ENCODE data around the gene AEN.

The AEN gene, protein sequence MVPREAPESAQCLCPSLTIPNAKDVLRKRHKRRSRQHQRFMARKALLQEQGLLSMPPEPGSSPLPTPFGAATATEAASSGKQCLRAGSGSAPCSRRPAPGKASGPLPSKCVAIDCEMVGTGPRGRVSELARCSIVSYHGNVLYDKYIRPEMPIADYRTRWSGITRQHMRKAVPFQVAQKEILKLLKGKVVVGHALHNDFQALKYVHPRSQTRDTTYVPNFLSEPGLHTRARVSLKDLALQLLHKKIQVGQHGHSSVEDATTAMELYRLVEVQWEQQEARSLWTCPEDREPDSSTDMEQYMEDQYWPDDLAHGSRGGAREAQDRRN

DNA sequence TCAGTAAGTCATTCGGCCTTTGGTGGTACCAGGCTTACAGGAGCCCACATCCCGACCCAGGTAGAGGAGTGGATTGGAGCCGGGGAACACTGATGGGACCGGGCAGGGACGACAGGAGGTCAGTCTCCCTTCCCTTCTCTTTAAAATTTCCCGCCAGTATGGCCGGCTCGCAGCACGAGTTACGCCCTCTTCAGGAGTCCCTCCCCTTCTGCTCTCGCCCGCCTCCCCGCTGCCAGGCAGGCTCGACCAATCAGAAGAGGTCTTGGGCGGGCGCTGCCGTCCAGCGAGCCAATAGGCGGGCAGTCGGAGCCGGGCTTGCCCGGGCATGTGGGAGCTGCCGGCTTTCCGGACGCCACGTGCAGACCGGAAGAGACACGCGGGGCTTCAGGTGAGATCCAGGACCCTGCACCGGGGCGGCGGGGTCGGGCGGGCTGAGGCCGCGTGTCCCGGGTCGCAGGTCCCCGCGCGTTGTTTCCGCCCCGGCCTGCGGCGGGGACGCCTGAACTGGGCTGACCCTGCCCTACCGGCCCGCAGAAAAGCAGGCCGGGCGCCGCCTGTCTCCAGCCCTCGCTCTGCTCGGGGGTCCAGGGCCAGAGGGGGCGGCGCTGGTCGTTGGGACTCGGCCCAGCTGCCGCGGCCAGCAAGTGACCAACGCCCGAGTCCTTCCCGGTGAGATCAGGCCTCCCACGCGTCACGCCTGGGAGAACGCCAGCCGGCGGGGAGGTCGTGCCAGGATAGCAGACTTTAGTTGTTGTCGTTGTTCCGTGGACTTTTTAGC is at the start of gene AEN:
Gene AEN (plus strand): TSS at position 346 of the 778 bp plus-strand sequence. CDS start 4,870 bp downstream, outside the sequence.
- peak; percentile 82 to 90 (median 86) for DNase-seq

DNA sequence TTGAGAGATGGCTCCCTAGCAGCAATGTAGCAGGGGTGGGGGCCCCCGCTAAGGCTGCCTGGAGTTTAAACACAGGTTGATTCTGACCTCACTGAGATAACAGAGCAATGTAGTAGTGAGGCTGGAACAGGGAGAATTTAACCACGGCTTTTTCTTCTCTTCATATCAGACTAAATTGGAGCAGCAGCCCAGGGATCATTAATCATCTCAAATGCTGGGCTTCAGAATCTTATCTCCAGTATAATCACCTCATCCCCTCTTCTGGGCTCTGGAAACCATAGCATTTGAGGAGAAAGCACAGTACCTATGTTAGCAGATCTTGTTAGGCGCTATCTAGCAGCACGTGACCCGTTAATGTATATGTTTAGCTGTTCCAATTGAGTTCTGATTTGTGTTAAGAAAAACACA is 49.3 kb upstream of the AEN start:
- no peak for DNase-seq

DNA sequence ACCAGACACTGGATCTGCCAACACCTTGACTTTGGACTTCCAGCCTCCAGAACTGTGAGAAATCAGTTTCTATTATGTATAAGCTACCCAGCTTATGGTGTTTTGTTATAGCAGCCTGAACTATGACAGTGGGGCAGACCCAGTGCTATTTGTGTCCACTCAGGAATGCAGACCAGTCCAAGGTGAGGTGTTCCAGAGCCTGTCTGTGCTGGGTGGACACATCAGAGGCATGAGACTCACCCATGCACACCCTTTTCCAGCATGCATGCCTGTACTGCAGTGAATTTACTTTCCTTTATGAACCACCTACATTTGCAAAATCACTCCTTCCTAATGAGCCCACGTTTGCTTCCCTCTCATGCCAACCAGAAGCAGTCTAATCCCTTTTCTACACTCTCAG is 47.1 kb upstream of the AEN start:
- no peak for DNase-seq

DNA sequence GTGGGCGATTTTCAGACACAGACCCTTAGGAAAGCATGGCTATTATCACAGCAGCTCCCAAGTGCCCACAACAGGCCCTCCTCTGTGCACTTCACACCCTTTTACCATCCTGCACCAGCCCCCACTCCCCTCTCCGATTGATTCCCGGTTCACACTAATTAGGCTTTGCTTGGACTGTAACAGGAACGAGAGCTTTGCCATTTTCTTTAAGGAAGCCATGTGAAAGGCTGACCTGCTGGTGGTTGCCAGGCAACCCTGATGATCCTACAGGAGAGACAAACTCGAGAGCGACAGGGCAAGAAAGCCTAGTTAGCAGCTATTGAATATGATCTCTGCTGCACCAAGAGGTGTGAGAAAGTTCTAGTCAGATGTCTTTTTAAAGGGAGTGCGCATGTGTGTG is 46.5 kb upstream of the AEN start:
- no peak for DNase-seq

DNA sequence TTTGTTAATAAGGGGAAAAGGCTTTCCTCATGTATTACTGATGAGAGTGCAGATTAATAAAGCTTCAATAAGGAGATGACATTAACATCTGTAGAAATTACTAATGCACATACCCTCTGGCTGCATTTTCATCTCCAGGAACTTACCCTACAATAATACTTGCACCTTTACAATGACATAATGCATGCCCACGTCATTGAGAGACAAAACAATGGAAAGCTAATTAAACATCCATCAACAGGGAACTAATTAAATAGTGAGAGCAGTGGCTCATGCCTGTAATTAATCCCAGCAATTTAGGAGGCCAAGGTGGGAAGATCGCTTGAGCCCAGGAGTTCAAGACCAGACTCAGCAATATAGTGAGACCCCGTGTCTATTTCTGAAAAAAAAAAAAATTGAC is 41.8 kb upstream of the AEN start:
- DNase-seq, result no peak

DNA sequence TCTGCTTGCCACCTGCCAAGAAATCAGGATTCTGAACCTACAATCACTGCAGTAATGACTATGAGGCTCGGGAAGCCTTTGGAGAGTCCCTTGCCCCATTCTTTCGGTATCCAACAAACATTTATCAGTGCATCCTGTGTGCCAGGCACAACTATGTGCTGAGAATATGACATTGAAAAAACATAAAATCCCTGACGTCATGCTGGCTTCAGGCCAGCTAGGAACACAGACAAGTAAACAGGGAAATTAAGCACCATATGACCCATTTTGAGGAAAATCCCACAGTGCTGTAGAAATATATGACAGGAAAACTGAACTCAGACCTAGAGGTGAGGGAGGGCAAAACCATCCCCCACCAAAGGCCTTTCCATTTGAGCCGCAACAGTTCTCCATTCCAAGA is 40.6 kb upstream of the AEN start:
- DNase-seq, result no peak

DNA sequence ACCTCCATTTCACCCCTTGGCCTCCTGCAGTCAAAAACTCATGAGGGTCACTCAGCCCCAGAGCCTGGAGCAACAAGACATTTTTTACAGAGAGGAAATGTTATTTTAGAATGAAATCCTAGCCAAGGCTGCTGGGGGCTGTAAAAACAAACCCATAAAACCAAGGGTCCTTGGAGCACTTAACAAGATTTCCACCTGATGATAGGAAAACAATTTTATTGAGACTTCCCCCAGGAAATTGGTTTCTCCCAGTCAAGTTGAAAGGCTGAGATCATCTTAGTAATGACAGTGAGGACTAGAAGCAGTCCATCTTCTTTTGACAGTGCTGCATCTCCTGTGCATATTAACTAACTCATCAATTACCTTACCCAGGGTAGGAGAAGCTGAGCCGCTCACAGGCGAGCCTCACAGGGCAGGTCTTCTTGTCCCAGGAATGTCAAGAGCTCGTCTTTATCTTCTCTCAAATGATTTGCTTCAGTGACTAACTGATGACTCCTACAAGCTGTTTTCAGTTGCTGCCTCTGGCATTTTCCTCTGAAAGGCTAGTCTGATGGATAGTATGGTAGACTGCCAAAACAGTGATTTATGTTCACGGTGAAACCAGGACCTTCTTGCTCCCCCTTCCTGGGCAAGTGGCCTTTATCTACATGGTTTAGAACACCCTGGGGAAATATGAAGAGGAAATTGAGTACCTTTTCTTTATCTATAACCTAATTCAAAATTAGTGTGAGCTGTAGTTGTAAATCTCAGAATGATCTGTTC is 34.6 kb upstream of the AEN start:
- DNase-seq, result no peak

DNA sequence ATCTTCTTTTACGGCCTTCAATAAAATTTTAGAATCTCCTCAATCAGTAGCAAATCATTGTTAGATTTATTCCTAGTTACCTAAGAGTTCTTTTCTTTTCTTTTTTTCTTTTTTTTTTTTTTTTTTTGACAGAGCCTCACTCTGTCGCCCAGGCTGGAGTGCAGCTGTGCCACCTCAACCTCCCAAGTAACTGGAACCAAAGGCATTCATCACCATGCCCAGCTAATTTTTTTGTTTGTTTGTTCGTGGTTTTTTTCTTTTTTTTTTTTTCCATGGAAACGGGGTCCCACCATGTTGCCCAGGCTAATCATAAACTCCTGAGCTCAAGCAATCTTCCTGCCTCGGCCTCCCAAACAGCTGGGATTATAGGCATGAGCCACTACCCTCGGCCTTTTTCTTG is 30.4 kb upstream of the AEN start:
- no peak for DNase-seq

DNA sequence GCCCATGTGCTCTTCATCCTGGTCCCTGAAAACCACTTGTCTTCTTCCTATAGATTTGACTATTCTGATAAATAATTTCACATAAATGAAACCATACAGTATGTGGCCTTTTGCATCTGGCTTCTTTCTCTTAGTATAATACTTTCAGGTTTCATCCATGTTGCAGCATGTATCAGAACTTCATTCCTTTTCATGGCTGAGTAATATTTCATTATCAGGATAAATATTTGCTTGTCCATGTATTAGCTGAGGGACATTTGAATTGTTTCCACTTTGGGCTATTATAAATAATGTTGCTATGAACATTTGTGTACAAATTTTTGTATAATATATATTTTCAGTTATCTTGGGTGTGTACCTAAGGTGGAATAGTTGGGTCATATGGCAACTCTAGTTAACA is 29.8 kb upstream of the AEN start:
- DNase-seq, result no peak

DNA sequence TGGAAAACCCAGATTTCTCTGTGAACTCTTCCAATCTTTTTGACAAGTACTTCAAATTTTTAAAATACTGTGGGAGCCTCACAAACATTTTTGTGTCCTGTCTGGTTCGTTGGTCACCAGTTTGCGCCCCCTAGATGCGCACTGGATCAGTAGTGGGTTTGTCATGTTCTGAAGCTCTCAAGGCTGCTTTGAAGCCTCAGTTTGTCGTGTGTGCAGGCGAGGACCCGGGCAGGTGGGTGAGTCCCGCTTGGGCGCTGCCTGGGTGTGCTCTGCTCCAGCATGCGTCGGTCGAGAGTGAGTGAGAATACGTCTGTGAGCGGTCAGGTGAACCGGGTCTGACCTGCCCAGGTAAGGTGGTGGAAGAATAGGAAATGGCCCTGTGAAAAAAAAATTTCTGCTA is 17.3 kb upstream of the AEN start:
- no peak for DNase-seq

DNA sequence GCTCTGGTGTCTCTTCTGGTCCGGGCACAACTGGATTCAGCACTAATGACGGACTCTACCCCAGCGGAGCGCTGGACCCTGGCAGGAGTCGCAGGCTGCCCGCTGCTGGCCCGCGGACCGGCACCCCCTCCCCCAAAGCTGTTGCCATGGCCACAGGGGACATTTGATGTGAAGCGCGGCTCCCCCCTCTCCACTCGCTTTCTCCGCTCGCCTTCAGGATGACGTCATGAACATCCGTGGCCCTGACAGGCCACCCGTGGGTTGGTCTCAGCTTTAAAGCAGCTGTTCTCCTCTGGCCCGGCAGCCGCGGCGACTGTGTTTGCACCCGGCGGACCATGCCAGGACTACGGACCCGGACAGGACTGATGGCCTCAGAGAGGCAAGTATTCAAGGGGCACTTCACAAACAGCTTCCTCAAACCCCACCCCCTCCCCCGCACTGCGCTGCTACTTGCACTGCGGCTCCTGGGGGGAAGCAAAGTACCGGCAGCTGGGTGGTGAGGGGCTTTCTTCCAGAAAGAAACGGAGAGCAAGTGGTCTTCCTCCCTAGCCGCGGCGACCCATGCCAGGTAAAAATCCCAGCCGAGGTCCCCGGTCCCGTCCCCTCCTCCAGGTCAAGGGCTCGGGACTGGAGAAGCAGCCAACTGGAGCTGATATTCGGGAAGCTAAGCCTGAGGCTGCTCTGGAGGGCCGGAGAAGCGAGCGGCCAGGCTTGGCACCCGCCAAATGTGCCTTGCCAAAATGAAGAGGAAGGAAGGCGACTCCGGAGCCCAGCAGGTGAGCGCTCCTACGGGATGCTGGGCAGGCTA is 16.6 kb upstream of the AEN start:
- no peak for DNase-seq

DNA sequence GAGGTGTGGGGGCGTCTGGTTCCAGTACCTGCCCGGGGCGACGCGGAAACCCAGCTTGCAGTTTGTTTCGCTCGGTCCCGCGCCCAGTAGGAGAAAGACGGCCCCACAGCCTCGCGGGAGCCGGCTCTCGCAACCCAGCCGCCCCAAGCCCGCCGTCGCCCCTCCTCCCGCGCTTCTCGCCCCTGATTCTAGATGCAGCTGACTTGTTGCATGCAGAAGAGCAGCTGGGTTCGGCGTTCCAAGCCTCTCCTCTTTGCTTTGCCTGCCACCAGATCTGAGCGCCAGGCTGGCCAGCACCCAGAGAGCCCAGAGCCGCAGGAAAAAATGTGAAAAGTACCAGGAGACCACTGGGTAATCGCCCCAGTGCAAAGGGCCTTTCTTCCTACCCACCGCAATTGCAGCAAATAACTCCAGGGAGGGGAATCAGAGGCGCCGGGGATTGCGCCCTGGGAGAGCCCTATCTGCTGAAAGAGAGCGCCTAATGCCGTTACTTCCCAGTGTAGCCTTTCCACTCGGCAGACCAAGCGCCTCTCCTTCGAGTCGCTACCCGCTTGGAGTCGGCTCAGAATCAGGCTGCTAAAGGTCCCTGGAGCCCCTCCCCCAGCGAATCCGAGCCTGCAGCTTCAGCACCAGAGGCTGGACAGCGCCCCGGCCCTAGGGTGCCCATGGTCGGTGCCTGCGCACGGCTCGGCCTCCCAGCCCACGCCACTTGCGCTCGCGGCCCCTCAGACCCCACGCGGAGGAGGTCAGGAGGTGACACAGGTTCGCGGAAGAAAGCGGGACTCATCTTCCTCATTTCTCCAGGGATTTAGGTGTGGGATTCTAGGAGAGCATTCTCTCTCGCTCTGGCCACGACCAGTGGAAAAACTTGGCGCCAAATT is 15.7 kb upstream of the AEN start:
- DNase-seq, result no peak

DNA sequence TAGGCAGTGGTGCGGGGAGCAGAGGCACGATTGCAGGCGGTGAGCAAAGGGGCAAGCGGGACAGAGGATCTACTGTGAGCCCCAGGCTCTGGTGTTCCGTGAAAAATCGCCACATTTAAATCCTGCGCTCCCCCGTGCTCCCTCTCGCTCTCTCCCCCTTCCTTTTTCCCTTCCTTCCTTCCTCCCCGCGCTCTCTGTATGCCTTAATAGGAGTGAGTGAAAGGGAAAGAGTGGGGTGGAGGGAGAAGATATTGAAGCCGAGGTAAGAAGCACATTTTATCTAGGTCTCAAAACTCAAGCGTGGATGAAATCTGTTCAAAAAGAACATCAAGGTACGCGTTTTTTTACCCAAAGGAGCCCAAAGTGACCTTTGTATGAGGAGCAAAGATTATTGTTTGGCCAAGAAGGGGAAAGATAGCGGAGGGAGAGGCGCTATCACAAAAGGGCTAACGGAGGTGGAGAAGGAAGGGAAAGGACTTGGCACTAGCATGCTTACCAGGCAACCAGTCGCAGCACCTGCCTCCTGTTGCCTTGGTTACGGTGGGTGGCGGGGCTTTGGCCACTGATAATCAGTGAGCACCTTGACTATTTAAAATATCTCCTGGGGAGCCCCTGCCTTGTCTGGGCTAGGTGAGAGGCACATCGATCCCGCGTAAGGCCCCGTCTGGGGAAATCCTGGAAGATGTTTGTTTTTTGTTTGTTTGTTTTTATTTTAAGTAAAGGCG is 14.9 kb upstream of the AEN start:
- DNase-seq, result no peak

DNA sequence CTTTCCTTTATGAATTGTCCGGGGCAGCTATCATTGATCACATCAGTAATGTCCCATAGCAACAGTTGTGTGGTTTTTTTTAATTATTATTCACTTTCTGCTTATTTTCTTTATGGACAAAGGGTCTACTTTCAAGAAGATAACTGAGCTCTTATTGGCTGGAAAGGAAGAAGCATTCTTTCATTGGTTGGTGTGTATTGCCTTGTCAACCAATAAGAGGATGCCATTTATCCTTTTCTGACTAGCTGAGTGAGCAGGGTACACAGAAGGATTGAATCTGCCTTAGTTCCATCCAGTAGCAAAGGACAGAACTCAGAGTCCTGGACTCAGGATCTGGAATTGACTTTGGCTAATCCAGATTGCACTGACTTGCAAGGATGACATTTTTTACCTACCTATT is 13.2 kb upstream of the AEN start:
- no peak for DNase-seq

DNA sequence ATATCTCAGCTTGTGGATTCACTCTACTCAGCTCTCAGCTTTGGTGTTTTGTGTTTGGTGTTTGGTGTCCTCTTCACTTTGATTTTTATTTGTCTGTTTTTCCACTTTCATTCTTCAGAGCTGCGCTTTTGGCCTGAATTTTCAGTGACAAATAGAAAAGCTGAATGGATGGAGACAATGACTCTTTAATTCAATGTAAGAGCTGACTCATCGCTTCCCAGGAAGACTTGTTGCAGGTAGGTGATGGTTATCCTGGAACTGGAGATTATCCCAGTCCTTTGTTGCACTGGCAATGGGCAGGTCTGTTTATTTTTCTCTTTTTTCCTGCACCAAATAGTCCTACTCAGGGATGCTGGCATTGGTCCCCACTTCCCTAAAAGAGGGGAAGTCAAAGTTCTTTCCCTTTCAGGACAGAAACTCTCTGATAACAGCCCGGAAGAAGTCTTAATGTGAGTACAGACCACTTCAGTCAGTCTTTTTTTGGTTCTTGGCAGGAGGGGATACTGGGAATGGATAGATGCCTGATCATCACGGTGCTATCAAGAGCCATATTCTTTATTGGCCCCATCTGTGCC is 12.4 kb upstream of the AEN start:
- DNase-seq, result no peak

DNA sequence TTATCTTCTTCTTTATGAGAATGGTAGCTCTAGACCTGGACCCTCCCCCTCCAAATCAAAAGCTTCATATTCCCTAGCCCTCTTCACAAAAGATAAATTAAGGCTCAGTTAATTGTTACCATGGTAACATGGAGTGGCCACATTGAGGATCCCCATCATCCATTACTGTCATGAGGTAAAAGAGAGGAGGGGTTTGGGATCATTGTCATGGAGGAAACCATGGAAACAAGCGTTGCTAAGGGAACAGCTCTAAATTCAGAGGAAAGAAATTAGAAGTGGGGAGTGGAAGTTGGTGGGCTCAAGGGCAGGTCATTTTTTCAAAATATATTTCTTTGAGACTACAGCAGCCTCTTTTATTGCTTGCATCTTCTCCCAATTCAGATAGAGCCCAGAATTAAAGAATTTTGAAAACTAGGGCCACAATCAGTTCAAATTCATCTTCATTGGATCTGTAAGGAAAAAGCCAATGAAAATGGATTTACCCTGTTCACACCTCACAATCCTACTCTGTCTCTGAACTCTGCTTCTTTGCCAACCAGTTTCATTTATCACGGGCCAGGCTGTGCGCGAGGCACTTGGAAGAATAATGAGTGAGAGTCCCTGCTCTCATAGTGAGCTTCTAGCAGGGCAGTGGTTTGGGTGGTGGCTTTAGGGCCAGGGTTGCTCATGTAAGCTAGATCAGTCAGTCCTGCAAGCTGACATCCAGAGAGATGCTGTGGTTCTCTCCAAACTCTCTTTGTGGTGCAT is 11.6 kb upstream of the AEN start:
- no peak for DNase-seq

DNA sequence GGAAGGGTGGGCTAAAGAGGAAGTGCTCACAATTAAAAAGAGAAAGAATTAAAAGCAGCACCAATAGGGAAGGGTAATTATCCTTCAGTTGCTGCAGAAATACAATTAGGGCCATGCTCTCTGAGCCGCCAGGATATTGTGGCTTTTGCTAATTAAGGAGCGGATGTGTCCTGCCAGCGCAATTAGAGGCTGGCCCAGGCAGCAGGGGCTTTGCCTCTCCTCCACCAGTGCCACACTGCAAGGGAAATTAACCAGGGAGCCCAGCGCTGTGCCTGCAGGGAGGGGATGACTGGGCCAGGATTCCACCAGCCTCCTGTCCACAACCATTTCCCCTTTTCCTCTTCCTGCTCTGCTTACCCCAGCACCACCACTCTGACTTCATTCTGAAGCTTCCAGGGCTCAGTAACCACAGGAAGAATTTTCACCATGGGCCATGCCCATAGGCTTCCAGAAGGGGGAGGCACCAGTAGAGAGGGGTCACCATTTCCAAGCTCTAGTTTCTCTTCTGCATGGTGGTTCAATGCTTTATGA is 10.4 kb upstream of the AEN start:
- no peak for DNase-seq

DNA sequence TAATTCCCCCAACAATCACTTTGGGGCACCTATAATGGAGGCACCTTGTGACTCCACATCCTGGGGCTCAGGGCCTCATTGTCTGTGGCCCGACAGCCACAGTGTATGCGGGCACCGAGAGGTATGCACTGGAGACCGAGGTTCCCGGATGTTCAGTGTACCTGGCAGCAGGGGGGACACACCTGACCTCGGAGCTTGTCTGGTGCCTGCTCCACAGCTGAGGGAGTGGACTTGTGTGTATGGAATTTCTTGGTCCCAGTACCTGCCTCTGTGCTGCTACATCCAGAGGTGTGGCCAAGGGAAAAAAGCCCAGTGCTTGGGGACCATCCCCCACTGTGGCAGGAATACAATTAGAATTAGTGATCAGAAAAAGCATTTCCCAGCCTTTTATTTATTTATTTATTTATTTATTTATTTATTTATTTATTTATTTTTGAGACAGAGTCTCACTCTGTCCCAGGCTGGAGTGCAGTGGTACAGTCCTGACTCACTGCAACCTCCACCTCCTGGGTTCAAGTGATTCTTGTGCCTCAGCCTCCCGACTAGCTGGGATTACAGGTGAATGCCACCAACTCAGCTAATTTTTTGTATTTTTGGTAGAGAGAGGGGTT is 8.8 kb upstream of the AEN start:
- DNase-seq, result no peak

Data from activated CD4-positive, CD25-positive, alpha-beta regulatory T cell (primary cell).